ENCODE results near the gene C3orf49.

C3orf49 gene

DNA sequence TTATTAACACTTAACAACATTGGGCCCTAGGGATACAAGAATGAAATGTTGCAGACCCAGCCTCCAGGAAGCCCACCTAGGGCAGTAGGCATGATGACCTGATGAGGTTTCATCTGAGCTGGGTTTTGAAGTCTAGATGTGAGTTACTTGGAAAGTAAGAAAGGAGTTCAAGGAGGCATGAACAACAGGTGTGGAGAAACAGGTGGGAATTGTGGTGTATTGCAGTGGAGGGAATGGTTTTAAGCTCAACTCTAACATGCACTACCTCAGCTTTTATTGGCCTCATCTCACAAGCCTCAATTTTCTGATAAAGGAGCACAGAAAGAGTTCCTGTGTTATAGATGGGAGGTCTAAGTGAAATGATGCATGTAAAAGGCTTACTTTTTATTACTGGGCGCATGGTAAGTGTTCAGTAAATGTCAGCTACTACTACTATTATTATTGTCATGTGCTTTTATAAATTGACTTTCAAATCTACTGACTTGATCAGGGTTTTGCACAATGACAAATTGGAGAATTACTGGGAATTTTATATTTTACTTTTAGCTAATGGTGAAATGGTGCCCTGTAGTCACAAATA is 73.8 kb downstream of the C3orf49 start:
- DNase-seq = no peak

DNA sequence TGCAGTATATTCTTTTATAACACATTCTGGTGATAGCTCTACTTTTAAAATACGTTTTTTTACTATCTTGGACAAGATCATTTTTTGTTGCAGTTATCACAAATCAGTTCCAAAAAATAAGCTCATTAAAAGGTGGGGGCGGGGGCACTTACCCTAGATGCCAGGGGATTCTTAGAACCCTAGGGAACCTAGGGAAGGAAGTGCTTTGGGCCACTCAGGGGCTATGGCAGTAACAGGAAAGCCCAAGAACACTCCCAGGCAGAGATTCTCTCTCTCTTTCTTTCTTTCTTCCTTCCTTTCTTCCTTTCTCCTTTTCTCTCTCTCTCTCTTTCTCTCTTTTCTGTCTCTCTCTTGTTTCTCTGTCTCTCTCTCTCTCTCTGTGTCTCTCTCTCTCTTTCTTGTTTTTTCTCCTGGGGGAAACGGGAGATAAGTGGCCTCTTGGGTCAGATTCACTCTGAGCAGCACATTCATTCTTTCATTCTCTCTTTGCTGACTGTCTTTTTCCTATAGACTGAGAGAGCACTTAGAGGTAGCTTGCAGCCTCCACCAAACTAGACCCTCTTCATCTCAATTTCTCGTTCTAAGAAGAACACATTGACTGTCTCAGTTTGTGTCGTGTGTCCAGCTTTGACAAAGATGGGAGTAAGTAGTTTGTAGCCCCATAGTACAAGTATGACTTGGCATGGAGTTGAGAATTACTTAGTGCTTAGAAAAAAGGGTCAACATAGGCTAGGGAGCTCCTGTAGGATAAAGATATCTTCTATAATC is 76.5 kb downstream of the C3orf49 start:
- no peak for DNase-seq

DNA sequence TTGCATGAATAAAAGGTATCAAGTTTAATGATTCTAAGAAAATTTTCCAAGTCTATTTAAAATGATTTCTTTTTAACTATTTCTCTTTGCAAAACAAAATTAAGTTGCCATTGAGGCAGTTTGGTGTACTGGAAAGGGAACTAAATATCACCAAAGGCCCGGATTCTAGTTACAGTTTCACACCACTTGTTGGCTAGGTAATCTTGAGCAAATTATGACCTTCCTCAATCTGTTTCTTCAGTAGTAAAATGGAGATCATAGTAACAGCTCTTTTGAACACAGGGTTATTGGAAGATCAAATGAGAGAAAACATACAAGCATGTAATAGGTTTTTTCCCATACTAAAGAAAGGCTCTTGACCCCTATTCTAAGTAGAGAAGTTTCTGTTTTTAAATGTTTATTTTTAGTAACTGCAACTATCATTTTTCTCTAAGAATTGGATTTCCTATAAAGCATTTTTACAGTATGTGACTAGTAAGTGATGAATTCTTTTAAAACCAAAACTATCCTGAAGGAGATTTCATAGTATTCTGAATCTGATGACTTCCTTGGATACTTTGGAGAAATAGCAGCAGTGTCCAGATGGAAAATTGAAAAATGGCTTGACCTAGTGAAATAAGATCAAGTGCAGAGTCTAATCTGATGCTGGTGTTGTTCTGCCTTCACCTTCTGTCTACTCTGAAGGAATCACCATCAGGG is 77.4 kb downstream of the C3orf49 start:
- DNase-seq = no peak

All from stimulated activated CD4-positive, alpha-beta T cell treated with anti-CD3 and anti-CD28 coated beads, Interleukin-2, amount 100 ng/mL, for 24 hours (primary cell).